Left ventricle myocardium inferior (tissue), 1 donor: ENCODE results near the gene BEAN1. TPM values are rescaled to one million over a fixed set of nuclear protein-coding genes. Genes with fewer than 3 reads are reported as not detected.

Experiments
- DNase-seq: peaks from one replicate; pipeline ENCODE4 v3.0.0-alpha.2; 2020
- H3K27ac ChIP-seq: fragments of 200-600 bp; replicated peaks from 2 replicates; pipeline ENCODE4 v1.8.0; 2021
- H3K27me3 ChIP-seq: fragments of 200-600 bp; 2 replicates; pipeline ENCODE4 v1.8.0; 2021; ENCODE audit warnings: low read depth
- H3K36me3 ChIP-seq: fragments of 200-600 bp; 2 replicates; pipeline ENCODE4 v1.8.0; 2021
- H3K4me1 ChIP-seq: fragments of 200-600 bp; 2 replicates; pipeline ENCODE4 v1.8.0; 2021
- H3K4me3 ChIP-seq: fragments of 200-600 bp; 2 replicates; pipeline ENCODE4 v1.8.0; 2021; ENCODE audit warnings: mild to moderate bottlenecking, moderate library complexity
- H3K9me3 ChIP-seq: fragments of 200-600 bp; replicated peaks from 2 replicates; pipeline ENCODE4 v1.8.0; 2021
- CTCF ChIP-seq: fragments of 200-600 bp; IDR thresholded peaks from 2 replicates; pipeline ENCODE4 v1.8.0; 2021; ENCODE audit warnings: antibody characterized with exemption, mild to moderate bottlenecking, borderline replicate concordance
- intact Hi-C: fragments of 100-400 bp; cut with micrococcal nuclease; formaldehyde crosslinking; loops from one replicate; pipeline ENCODE4 v1.11.0; 2022
- total RNA-seq: library from RNA; stranded (reverse); fragmentation: NEBNext Ultra II Directional; extraction: Animal tissue kit (Norgen Biotek cat#: 25700); gene quantifications from one replicate; pipeline ENCODE4 v1.2.1, GENCODE V29; 2021
- donor health status: DM: no; HTN: yes; CAD: no; lungs with severe emphysema.

Gene BEAN1
- total RNA-seq, 1 donor from 2014 or later: 0.33 TPM

- Histone ChIP-seq H3K4me1 (no peaks in the 10 kb centered on the region), H3K36me3 (no peaks in the 10 kb centered on the region), H3K4me3 (no peak overlapping the region), H3K9me3 (no peaks in the 10 kb centered on the region), H3K27ac (no peak overlapping the region), H3K27me3 (no peaks in the 10 kb centered on the region)
- no peak for TF ChIP-seq CTCF
- DNase-seq: no peak
- intact Hi-C loops: no loop called here
These were observed 13.9 kb downstream of the BEAN1 start for GRCh38 chr16:66440970-66441369.

GRCh38 chr16:66441586-66442375 lies 14.7 kb downstream of the BEAN1 start:
- intact Hi-C loops: no loop called here
- DNase-seq: no peak
- no peak for TF ChIP-seq CTCF
- Histone ChIP-seq H3K27ac (no peak overlapping the region), H3K4me1 (no peaks in the 10 kb centered on the region), H3K36me3 (no peaks in the 10 kb centered on the region), H3K27me3 (no peaks in the 10 kb centered on the region), H3K9me3 (no peaks in the 10 kb centered on the region), H3K4me3 (no peak overlapping the region)

- H3K36me3 ChIP-seq: no peaks in the 10 kb centered on the region
- no peak for DNase-seq
- intact Hi-C loops: no loop called here
- H3K27me3 ChIP-seq: no peaks in the 10 kb centered on the region
- H3K27ac ChIP-seq: no peak overlapping the region
- H3K4me3 ChIP-seq: no peak overlapping the region
- no peaks in the 10 kb centered on the region for H3K9me3 ChIP-seq
- no peaks in the 10 kb centered on the region for H3K4me1 ChIP-seq
- TF ChIP-seq CTCF: no peak
These were observed 15.6 kb downstream of the BEAN1 start for GRCh38 chr16:66442502-66443268.

GRCh38 chr16:66443269-66443652 lies 16.2 kb downstream of the BEAN1 start:
- intact Hi-C loops: no loop called here
- TF ChIP-seq CTCF: no peak
- H3K27me3 ChIP-seq: no peaks in the 10 kb centered on the region
- H3K27ac ChIP-seq: no peak overlapping the region
- no peaks in the 10 kb centered on the region for H3K9me3 ChIP-seq
- DNase-seq: no peak
- no peak overlapping the region for H3K4me3 ChIP-seq
- H3K36me3 ChIP-seq: no peaks in the 10 kb centered on the region
- no peaks in the 10 kb centered on the region for H3K4me1 ChIP-seq

- H3K4me3 ChIP-seq: no peak overlapping the region
- no peaks in the 10 kb centered on the region for H3K27me3 ChIP-seq
- no peaks in the 10 kb centered on the region for H3K4me1 ChIP-seq
- peak; percentile 45 for TF ChIP-seq CTCF
- intact Hi-C loops: no loop called here
- H3K9me3 ChIP-seq: no peaks in the 10 kb centered on the region
- no peak overlapping the region for H3K27ac ChIP-seq
- DNase-seq: no peak
- H3K36me3 ChIP-seq: no peaks in the 10 kb centered on the region
These were observed 17.0 kb downstream of the BEAN1 start for GRCh38 chr16:66444049-66444481.
